Hepatocyte (in vitro differentiated cells): ENCODE measurements around the gene PCYT1A.

Experiments
- CTCF ChIP-seq: fragments of 200-600 bp; sonication (generic); IDR thresholded peaks from 2 replicates; pipeline ENCODE4 v1.5.1; 2016; ENCODE audit warnings: antibody characterized with exemption, mild to moderate bottlenecking; ENCODE audit not compliant: poor library complexity
- EZH2 ChIP-seq: fragments of 200-600 bp; sonication (generic); IDR thresholded peaks from 2 replicates; pipeline ENCODE4 v1.6.1; 2016; ENCODE audit warnings: antibody characterized with exemption, mild to moderate bottlenecking, borderline replicate concordance

- TF ChIP-seq CTCF (no peak), EZH2 (no peak)
Measured at GRCh38 chr3:196336319-196337145, 49.0 kb upstream of the PCYT1A start.
